Mononuclear cell (primary cell): ENCODE data around the gene NTMT1. TPM values are rescaled to one million over a fixed set of nuclear protein-coding genes. Genes with fewer than 3 reads are reported as not detected.
A peak's percentile ranks its signal among the peaks of the same experiment; 100 is the strongest.

Experiments
- H3K27me3 ChIP-seq: 2 replicates; pipeline ENCODE4 v1.6.0; 2011; ENCODE audit warnings: low read length, control low read depth; ENCODE audit not compliant: insufficient read depth
- H3K4me1 ChIP-seq: 2 replicates; pipeline ENCODE4 v1.5.1; 2011; ENCODE audit warnings: mild to moderate bottlenecking, low read length, control low read depth; ENCODE audit not compliant: insufficient read depth
- H3K4me3 ChIP-seq: 2 replicates; pipeline ENCODE4 v1.5.1; 2011; ENCODE audit warnings: mild to moderate bottlenecking, low read length, moderate library complexity
- H3K9me3 ChIP-seq: 2 replicates; pipeline ENCODE4 v1.5.1; 2011; ENCODE audit warnings: low read depth, mild to moderate bottlenecking, control low read depth, low read length
- total RNA-seq: library from RNA; depleted of rRNA; stranded (reverse); fragments of >200 nt; gene quantifications from one replicate; pipeline ENCODE4 v1.2.3, GENCODE V29; 2012

Gene NTMT1, protein sequence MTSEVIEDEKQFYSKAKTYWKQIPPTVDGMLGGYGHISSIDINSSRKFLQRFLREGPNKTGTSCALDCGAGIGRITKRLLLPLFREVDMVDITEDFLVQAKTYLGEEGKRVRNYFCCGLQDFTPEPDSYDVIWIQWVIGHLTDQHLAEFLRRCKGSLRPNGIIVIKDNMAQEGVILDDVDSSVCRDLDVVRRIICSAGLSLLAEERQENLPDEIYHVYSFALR
- total RNA-seq = 22.0 TPM

DNA sequence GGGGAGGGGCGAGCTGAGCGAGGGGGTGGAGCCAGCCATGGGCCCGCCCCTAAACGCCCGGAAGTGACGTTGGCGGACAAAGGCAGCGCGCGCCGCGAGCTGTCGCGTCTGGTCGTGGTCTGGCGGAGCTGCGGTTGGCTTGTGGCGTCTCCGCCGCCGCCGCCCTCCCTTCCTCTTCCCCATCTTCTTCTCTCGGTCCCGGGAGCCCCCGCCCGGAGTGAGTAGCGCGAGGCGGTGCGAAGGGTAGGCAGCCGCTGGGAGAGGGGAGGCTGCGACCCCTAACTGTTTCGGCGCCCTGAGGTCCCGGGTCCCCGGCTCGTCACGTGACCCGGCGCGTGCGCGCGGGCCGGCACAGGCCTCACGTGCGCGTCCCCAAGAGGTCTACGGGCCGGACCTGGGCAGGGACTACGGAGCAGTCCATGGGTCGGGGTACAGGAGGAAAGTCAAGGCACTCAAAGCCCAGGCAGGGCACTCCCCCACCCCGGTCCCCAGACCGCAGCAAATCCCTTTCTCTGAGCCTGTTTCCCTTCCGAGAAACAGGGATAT, at the start of gene NTMT1:
Gene NTMT1, plus strand, starts transcription at position 85 of the 546 bp plus-strand sequence. CDS start 6,541 bp downstream, outside the sequence.
- peaks cover 5% of the 10 kb centered on the region for H3K27me3 ChIP-seq
- peak within 1 kb of the TSS; percentile 88 for H3K4me3 ChIP-seq
- no peaks in the 10 kb centered on the region for H3K9me3 ChIP-seq
- H3K4me1 ChIP-seq = peaks cover 57% of the 10 kb centered on the region

DNA sequence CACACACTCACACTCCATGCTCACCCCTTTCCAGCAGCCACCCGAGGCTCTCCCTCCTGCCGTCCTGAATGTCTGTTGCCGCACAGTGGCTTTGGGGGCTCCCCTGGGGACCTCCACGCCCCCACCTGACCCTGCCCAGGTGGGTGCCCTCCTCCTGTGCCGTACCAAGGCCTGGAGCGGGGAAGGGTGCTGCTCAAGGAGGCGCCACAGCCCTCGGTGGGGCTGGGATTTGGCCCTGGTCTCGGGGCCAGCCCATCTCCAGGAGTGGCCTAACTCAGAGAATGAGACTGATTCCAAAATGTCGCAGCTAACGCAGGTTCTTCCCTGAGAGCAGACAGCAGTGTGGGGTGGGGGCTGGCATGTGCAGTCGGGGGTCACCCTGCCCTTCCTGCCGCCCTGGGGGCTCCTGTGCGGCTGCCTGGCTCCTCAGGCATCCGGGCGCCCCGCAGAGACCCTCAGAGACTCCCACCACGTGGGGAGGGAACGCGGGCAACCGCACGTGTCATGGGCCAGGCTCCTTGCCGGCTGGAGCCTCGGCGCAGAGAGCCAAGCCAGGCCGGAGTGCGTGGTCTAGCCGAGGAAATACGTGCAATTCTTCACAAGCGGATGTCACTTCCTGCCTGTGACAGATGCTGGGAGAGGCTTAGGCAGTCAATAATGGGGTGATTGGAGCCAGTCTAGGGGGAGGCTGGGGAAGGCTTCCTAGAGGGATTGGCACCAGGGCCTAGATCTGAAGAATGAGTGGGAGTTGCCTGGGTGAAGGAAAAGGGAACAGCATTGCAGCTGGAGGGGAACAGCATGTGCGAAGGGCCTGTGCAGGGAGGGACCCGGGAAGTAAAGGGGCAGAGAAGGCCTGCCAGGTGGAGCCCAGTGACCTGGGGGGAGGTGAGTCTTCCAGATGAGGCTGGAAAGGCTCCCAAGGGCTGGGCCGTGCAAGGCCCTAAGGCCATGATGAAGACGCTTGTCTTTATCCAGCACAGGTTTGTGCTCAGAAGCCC, 49.1 kb upstream of the NTMT1 start:
- H3K4me1 ChIP-seq = peaks cover 11% of the 10 kb centered on the region
- no peaks in the 10 kb centered on the region for H3K9me3 ChIP-seq
- H3K4me3 ChIP-seq = no peak overlapping the region
- H3K27me3 ChIP-seq = no peaks in the 10 kb centered on the region

DNA sequence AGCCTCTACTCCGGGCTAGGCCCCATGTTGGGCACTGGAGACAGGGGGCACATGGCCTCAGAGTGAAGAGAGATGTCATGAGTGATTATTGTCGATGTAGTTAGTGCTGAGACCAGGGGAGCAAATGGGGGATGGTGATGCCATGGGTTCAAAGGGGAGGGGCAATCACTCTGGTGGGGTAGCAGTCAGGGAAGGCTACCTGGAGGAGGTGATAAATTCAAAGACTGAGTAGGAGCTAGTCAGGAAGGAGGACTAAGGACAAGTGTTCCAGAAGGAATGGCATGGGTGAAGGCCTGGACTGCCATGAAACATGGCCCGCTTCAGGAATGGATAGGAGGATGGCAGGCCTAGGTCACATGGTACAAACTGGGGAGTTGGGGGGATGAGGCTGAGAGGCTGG, 46.7 kb upstream of the NTMT1 start:
- no peaks in the 10 kb centered on the region for H3K9me3 ChIP-seq
- no peak overlapping the region for H3K4me3 ChIP-seq
- H3K27me3 ChIP-seq = no peaks in the 10 kb centered on the region
- H3K4me1 ChIP-seq = peaks cover 24% of the 10 kb centered on the region

DNA sequence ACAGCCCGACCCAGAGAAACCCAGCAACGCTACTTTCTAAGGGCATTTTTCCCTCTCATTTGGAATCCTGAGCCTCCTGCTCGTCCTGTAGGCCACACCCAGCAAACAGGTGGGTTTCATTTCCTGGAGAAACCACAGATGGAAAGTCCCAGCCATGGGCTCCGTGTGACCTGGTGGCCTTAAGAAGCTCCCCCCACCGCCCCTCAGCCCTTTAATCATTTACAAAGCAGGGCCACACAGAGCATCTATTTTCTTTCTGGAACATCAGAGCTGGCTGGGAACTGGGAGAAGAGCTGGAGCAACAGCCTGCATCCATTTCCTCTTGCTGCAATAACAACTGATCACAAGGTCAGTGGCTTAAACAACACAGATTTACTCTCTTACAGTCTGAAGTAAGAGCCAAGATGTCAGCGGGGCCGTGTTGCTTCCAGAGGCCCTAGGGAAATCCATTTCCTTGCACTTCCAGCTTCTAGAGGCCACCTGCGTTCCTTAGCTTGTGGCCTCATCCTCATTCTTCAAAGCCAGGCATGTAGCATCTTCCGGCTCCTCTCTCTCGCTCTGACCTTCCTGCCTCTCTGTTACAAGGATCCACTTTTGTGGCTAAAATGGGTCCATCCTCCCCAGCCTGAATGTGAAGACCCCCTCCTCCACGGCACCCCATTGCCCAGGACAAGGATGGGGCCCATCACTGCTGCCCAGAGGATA, 45.6 kb upstream of the NTMT1 start:
- Histone ChIP-seq H3K4me1 (peaks cover 32% of the 10 kb centered on the region), H3K27me3 (no peaks in the 10 kb centered on the region), H3K4me3 (no peak overlapping the region), H3K9me3 (no peaks in the 10 kb centered on the region)

DNA sequence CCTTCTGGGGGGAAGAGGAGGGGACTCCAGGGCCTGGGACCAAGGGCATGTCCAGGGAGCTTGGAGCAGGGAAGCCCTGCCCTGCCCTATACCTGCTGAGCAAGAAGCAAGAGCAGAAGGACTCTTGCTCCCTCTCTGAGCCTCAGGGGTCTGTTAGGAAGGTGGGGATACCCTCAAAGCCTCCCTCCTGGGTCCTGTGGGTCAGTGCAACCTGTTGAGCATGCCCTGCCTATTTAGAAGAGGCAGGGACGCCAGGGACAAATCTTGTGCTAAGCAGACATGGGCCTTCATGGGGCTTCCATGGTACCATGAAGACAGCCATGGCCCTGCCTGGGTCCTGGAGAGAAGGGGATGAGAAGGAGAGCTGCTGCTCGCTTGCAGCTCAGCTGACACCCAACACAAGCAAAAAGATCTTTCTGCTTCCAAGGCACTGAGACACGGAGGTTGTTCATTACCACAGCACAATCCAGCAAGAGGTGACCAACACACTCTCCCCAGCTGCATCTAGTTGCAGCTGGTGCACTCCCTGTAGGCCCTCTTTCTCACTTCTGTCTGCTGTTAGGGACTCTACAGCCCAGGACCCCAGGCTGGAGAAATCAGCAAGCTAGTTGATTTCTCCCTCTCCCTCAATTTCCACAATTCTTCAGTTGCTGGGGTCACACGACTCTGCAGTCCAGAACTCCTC, 44.3 kb upstream of the NTMT1 start:
- H3K9me3 ChIP-seq = no peaks in the 10 kb centered on the region
- H3K4me3 ChIP-seq = no peak overlapping the region
- peaks cover 32% of the 10 kb centered on the region for H3K4me1 ChIP-seq
- no peaks in the 10 kb centered on the region for H3K27me3 ChIP-seq

DNA sequence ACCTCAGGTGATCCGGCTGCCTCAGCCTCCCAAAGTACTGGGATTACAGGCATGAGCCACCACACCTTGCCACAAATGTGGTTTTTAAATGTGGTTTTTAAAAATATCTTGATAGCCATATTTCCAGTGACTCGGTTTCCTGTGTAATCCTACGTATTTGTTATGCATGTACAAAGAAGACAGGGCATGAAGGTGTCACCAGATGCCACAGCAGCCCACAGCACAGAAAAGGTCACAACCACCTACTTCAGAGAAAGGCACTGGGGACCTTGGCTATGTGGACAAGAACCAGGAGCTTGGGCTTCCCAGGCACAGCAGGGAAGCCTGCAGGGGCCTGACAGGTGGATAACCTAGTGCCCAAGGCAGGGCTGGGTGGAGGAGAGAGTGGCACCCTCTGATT, 43.1 kb upstream of the NTMT1 start:
- no peaks in the 10 kb centered on the region for H3K9me3 ChIP-seq
- H3K4me3 ChIP-seq = no peak overlapping the region
- H3K27me3 ChIP-seq = no peaks in the 10 kb centered on the region
- H3K4me1 ChIP-seq = peaks cover 32% of the 10 kb centered on the region

DNA sequence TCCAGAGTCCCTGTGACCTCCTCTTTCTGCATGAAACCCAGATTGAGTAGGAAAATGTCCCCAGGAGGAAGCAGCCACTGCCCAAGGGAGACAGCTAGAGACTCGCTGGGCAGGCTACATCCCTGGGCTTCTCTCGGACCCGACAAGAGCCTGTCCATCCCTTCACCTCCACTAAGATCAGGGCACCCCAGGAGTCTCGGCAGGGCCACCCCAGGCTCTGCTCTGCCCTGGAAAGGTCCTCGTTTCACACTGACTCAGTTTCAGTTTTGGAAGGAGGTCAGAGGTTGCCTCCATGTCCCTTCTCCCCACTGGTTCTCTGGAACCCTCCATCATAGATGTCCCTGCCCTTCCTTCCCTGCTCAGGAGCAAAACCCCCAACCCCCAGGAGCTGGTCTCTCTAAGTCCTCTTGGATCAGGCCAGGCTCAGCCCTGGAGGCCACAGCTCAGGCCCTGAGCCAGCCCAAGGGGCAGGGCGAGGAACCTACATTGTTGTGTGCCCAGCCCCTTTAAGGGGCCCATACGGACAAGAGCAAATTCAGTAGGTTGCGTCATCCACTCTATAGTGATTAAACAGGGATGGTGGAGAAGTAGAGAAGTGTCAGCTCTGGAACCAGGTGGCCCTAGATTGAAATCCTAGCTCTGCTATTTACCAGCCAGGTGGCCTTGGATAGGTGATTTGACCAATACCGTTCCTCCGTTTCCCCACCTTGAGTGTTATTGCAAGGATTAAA, 42.5 kb upstream of the NTMT1 start:
- Histone ChIP-seq H3K27me3 (no peaks in the 10 kb centered on the region), H3K4me3 (no peak overlapping the region), H3K4me1 (peaks cover 32% of the 10 kb centered on the region), H3K9me3 (no peaks in the 10 kb centered on the region)

DNA sequence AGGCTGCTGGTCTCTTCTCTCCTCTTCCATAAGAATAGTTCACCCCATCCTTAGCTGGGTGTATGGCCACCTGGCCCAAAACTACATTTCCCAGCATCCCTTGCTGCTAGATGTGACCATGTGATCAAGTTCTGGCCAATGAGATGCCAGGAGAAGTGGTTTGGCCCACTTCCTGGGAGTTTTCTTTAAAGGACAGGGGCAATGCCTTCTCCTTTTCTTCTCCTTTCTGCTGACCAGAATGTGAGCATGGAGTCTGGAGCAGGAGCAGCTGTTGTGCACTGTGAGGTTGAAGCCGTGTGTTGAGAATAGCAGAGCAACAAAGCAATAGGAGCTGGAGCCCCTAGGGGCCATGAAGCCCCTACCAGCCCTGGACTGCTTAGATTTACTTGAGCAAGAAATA, 41.8 kb upstream of the NTMT1 start:
- Histone ChIP-seq H3K4me1 (peaks cover 32% of the 10 kb centered on the region), H3K9me3 (no peaks in the 10 kb centered on the region), H3K4me3 (no peak overlapping the region), H3K27me3 (no peaks in the 10 kb centered on the region)

DNA sequence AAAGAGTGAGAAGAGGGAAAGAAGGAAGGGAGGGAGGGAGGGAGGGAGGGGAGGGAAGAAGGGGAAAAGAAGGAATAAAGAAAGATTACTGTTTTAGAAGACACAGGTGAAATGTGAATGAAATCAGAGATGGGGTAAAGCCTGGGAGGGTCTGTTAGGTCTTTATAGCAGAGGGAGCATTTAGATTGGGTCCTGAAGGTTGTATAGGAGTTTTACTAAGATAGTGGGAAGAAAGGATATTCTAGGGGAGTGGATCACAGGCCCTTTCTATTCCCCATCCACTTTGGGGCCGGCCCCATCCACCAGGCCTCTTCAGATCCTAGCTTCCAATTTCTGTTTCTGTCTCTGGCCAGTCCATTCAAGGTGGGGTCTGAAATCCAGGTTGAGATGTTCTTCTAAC, 40.6 kb upstream of the NTMT1 start:
- no peaks in the 10 kb centered on the region for H3K9me3 ChIP-seq
- H3K4me3 ChIP-seq = no peak overlapping the region
- H3K27me3 ChIP-seq = no peaks in the 10 kb centered on the region
- peaks cover 25% of the 10 kb centered on the region for H3K4me1 ChIP-seq

DNA sequence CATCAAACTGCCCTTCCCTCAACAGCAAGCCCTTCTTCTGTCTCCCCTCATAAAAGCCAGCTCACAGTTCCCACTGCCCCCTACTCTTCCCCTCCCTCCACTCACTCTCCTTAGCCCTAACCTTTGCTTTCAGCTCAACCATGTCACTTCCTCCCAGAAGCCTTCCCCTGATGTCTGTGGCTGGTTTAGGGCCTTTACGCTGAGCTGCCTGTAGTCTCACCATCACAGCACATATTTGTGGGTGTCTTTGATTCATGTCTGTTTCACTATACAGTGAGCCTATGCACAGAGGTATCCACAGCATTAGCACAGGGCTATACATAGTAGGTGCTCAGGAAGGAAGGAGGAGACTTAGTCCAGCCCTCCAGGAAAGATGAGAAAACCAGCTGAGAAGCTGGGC, 39.7 kb upstream of the NTMT1 start:
- Histone ChIP-seq H3K4me1 (peaks cover 20% of the 10 kb centered on the region), H3K27me3 (no peaks in the 10 kb centered on the region), H3K9me3 (no peaks in the 10 kb centered on the region), H3K4me3 (no peak overlapping the region)

DNA sequence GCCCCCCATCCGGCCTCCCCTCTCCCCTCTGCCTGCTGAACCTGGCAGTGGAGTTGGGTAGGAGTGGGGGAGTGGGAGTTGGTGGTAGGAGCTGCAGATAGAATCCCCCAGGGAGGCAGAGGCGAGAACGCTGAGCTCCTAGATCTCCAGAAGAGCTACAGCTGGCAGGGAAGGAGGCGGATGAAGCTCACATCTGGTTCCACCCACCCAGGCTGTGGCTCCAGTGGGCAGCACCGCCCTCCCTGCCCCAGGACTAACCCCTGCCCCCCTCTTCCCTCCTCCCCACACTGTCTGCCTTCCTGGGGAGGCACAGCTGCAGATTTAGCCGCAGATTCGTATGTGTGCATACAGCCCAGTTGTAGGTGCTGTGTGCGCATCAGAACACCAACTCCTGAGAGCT, 39.3 kb upstream of the NTMT1 start:
- Histone ChIP-seq H3K27me3 (no peaks in the 10 kb centered on the region), H3K4me1 (peaks cover 20% of the 10 kb centered on the region), H3K4me3 (no peak overlapping the region), H3K9me3 (no peaks in the 10 kb centered on the region)

DNA sequence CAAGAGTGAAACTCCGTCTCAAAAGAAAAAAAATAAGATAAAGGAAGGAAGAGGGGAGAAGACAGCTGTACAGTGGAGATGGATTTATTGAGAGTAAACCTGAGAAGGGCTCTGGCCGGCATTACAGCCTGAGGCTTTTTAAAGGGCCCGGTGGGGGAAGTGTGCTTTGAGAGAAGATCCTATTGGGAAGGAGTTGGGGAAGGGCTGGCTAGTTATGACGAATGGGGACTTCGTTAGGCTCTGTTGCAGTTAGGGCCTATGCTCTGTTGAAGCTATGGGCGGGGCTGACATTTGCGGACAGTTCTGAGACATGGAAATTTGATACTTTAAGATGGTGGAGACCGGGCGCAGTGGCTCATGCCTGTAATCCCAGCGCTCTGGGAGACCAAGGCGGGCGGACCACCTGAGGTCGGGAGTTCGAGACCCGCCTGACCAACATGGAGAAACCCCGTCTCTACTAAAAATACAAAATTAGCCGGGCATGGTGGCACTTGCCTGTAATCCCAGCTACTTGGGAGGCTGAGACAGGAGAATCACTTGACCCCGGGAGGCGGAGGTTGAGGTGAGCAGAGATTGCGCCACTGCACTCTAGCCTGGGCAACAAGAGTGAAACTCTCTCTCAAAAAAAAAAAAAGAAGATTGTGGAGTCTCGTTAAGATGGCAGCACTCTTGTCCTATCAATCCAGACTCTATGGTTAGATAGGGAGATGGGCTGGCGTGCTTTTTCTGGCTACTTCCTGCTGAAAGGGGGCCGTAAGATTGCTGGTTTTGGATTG, 38.3 kb upstream of the NTMT1 start:
- H3K4me3 ChIP-seq = no peak overlapping the region

DNA sequence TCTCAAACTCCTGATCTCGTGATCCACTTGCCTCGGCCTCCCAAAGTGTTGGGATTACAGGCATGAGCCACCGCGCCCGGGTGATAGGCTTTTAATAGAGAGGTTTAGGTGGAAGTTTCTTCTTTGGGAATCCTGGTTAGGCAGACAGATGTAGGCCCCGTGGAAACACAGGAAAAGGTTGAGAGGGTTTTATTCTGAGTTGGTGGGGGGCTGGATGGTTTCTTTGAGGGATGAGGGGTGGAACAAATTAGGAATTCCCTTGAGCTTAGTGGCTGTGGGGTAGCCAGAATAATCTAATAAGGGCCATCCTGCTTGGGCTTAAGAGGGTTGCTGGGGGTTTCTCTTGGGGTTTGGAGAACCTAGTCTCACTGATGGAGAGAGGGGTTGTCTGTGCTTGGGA, 35.5 kb upstream of the NTMT1 start:
- Histone ChIP-seq H3K4me3 (no peak overlapping the region), H3K27me3 (no peaks in the 10 kb centered on the region), H3K4me1 (peaks cover 18% of the 10 kb centered on the region)

More for the DNA sequence above, 38.3 kb upstream of the NTMT1 start:
- peaks cover 20% of the 10 kb centered on the region for H3K4me1 ChIP-seq
- no peaks in the 10 kb centered on the region for H3K9me3 ChIP-seq
- H3K27me3 ChIP-seq = no peaks in the 10 kb centered on the region

More for the DNA sequence above, 35.5 kb upstream of the NTMT1 start:
- H3K9me3 ChIP-seq = no peaks in the 10 kb centered on the region
